GM12801 (cell line): Measurements from ENCODE around the gene NDUFAF5.

ENCODE experiments used
- CTCF ChIP-seq: IDR thresholded peaks from one replicate; pipeline ENCODE4 v1.5.1; 2011; ENCODE audit warnings: control low read depth; ENCODE audit not compliant: insufficient read length; ENCODE audit errors: extremely low read depth

Gene NDUFAF5

GRCh38 chr20:13831476-13831875, 46.6 kb downstream of the NDUFAF5 start:
- TF ChIP-seq CTCF: no peak

GRCh38 chr20:13838664-13839063, 53.8 kb downstream of the NDUFAF5 start:
- no peak for TF ChIP-seq CTCF

- TF ChIP-seq CTCF: no peak
These were observed 54.7 kb downstream of the NDUFAF5 start for GRCh38 chr20:13839421-13840092.

GRCh38 chr20:13840093-13840465, 55.3 kb downstream of the NDUFAF5 start:
- TF ChIP-seq CTCF: no peak

GRCh38 chr20:13841206-13841605, 56.4 kb downstream of the NDUFAF5 start:
- no peak for TF ChIP-seq CTCF

GRCh38 chr20:13844296-13844695, 59.5 kb downstream of the NDUFAF5 start:
- no peak for TF ChIP-seq CTCF

- no peak for TF ChIP-seq CTCF
These were observed 66.5 kb downstream of the NDUFAF5 start for GRCh38 chr20:13851279-13851678.
